GM18508 (cell line): ENCODE measurements around the gene ASIC2.

Source experiments
- ATAC-seq: cut with Tn5 transposase; IDR thresholded peaks from one replicate; pipeline ENCODE4 v1.9.1; 2021; ENCODE audit warnings: moderate number of reproducible peaks; ENCODE audit not compliant: insufficient read depth, unreplicated experiment

The ASIC2 gene

GRCh38 chr17:33209671-33210070 is 83.4 kb downstream of the ASIC2 start:
- ATAC-seq: no peak

- no peak for ATAC-seq
Measured at GRCh38 chr17:33207231-33207630, 85.9 kb downstream of the ASIC2 start.

GRCh38 chr17:33205552-33205951 is 87.5 kb downstream of the ASIC2 start:
- ATAC-seq: no peak

- no peak for ATAC-seq
Measured at GRCh38 chr17:33204701-33205100, 88.4 kb downstream of the ASIC2 start.

GRCh38 chr17:33204156-33204555 is 88.9 kb downstream of the ASIC2 start:
- ATAC-seq: no peak

- no peak for ATAC-seq
Measured at GRCh38 chr17:33202796-33203495, 90.1 kb downstream of the ASIC2 start.

- no peak for ATAC-seq
Measured at GRCh38 chr17:33202021-33202420, 91.1 kb downstream of the ASIC2 start.

GRCh38 chr17:33201283-33201682 is 91.8 kb downstream of the ASIC2 start:
- ATAC-seq: no peak

GRCh38 chr17:33200587-33200986 is 92.5 kb downstream of the ASIC2 start:
- ATAC-seq: no peak

GRCh38 chr17:33199571-33200510 is 93.3 kb downstream of the ASIC2 start:
- ATAC-seq: no peak

GRCh38 chr17:33198954-33199353 is 94.1 kb downstream of the ASIC2 start:
- no peak for ATAC-seq

GRCh38 chr17:33197342-33197741 is 95.8 kb downstream of the ASIC2 start:
- ATAC-seq: no peak

GRCh38 chr17:33196883-33197282 is 96.2 kb downstream of the ASIC2 start:
- no peak for ATAC-seq

GRCh38 chr17:33192951-33193911 is 99.9 kb downstream of the ASIC2 start:
- ATAC-seq: no peak

- no peak for ATAC-seq
Measured at GRCh38 chr17:33183487-33184026, 109.5 kb downstream of the ASIC2 start.

- no peak for ATAC-seq
Measured at GRCh38 chr17:33179151-33179550, 113.9 kb downstream of the ASIC2 start.

- ATAC-seq: no peak
Measured at GRCh38 chr17:33178681-33179080, 114.4 kb downstream of the ASIC2 start.

- ATAC-seq: no peak
Measured at GRCh38 chr17:33175562-33175961, 117.5 kb downstream of the ASIC2 start.

GRCh38 chr17:33171931-33172330 is 121.2 kb downstream of the ASIC2 start:
- no peak for ATAC-seq
